K562 (cell line): ENCODE measurements around the gene HYCC2. TPM values are rescaled to one million over a fixed set of nuclear protein-coding genes. Genes with fewer than 3 reads are reported as not detected.

Experiments
- ATAC-seq: fragments of 200-7000 bp; cut with Tn5 transposase; 3 replicates; pipeline ENCODE4 v1.9.1; 2020; ENCODE audit warnings: moderate library complexity
- BruUV-seq: library from RNA; stranded (reverse); fragments of 400-500 nt; replicated peaks from 2 replicates; lab custom pipeline; 2021; lab: Mats Ljungman, UMichigan
- CTCF ChIA-PET: fragments of 300-600 bp; formaldehyde crosslinking; extraction: SDS; loops from one replicate; lab custom pipeline; 2021; ENCODE audit warnings: low intra/inter-chr PET ratio; lab: Yijun Ruan, JAX
- POLR2A ChIA-PET: fragments of 300-600, 350-650 bp; sonication (Branson Sonifier 250); formaldehyde crosslinking; extraction: SDS; loops from one replicate; lab custom pipeline; 2021; ENCODE audit warnings: antibody characterized with exemption, inconsistent platforms; lab: Yijun Ruan, JAX
- DNase-seq, 4 experiments: peaks; one replicate each; pipeline versions ENCODE4 v3.0.0 to v3.0.0-alpha.2; 2011 to 2018; ENCODE audit warnings: low spot score in 3 of 4, mixed read lengths in 3 of 4; ENCODE audit errors: extremely low read depth in 1 of 4
- FAIRE-seq: peaks from 2 replicates; lab custom pipeline; 2011; peaks lifted over from hg19 to GRCh38; lab: Jason Lieb, UNC
- H2AFZ ChIP-seq: 2 replicates; pipeline ENCODE4 v1.6.0; 2011; ENCODE audit warnings: low read depth, low read length, control low read depth, inconsistent platforms
- H3K27ac ChIP-seq: fragments of 200-600 bp; 3 replicates; pipeline ENCODE4 v1.8.0; 2011; ENCODE audit warnings: low read depth, mild to moderate bottlenecking, control low read depth, inconsistent platforms, low read length, moderate library complexity, mixed read lengths; ENCODE audit errors: extremely low read depth
- H3K27me3 ChIP-seq, 2 experiments: fragments of 300-600 bp in 1 of 2; 2 replicates in 1 of 2; 3 replicates in 1 of 2; pipeline versions ENCODE4 v1.6.0 to v1.8.0; 2011; ENCODE audit warnings: inconsistent platforms in 2 of 2, low read length in 2 of 2, mild to moderate bottlenecking in 1 of 2, mixed read lengths in 1 of 2, moderate library complexity in 1 of 2; ENCODE audit not compliant: control insufficient read depth in 2 of 2, insufficient read depth in 2 of 2
- H3K36me3 ChIP-seq: fragments of 300-600 bp; 3 replicates; pipeline ENCODE4 v1.8.0; 2011; ENCODE audit warnings: mild to moderate bottlenecking, low read length, inconsistent platforms; ENCODE audit not compliant: control insufficient read depth, insufficient read depth
- H3K4me1 ChIP-seq, 2 experiments: fragments of 200-600 bp in 1 of 2; replicated peaks in 1 of 2; 2 replicates in 1 of 2; 3 replicates in 1 of 2; pipeline versions ENCODE4 v1.5.1 to v1.8.0; 2011; ENCODE audit warnings: inconsistent platforms in 2 of 2, low read length in 2 of 2, mild to moderate bottlenecking in 1 of 2, mixed read lengths in 1 of 2, moderate library complexity in 1 of 2; ENCODE audit not compliant: control insufficient read depth in 2 of 2, insufficient read depth in 2 of 2
- H3K4me2 ChIP-seq: 2 replicates; pipeline ENCODE4 v1.6.1; 2011; ENCODE audit warnings: low read length, control low read depth, inconsistent platforms, mixed read lengths; ENCODE audit not compliant: insufficient read depth
- H3K4me3 ChIP-seq: fragments of 200-600 bp; sonication (generic), shearing (Covaris generic); 2 replicates; pipeline ENCODE4 v1.5.1; 2016; ENCODE audit warnings: control low read depth, inconsistent platforms
- H3K79me2 ChIP-seq: fragments of 200-600 bp; 3 replicates; pipeline ENCODE4 v1.8.0; 2011; ENCODE audit warnings: low read length, inconsistent platforms; ENCODE audit not compliant: control insufficient read depth, insufficient read depth
- H3K9ac ChIP-seq, 2 experiments: 2 replicates each; pipeline versions ENCODE4 v1.6.0 to v1.6.1; 2011; ENCODE audit warnings: low read depth in 2 of 2, low read length in 2 of 2, control low read depth in 1 of 2, inconsistent platforms in 1 of 2, mild to moderate bottlenecking in 1 of 2, mixed read lengths in 1 of 2; ENCODE audit not compliant: insufficient read depth in 1 of 2
- H3K9me1 ChIP-seq: one replicate; pipeline ENCODE4 v1.6.0; 2011; ENCODE audit warnings: inconsistent platforms, mild to moderate bottlenecking, low read length, moderate library complexity; ENCODE audit not compliant: control insufficient read depth, insufficient read depth
- H3K9me3 ChIP-seq: replicated peaks from 2 replicates; pipeline ENCODE4 v1.5.1; 2011; ENCODE audit warnings: low read depth, low read length, inconsistent platforms; ENCODE audit not compliant: control insufficient read depth, insufficient read depth
- H4K20me1 ChIP-seq: replicated peaks from 2 replicates; pipeline ENCODE4 v1.6.1; 2011; ENCODE audit warnings: low read length, inconsistent platforms, mixed read lengths; ENCODE audit not compliant: control insufficient read depth, insufficient read depth
- CCAR2 ChIP-seq: fragments of 200-400 bp; formaldehyde crosslinking; IDR thresholded peaks from 2 replicates; pipeline ENCODE4 v1.6.1; 2017; ENCODE audit warnings: mild to moderate bottlenecking, low read depth, low read length
- DMBX1 ChIP-seq: fragments of 250-450 bp; sonication (Bioruptor Pico); IDR thresholded peaks from 2 replicates; pipeline ENCODE4 v1.8.0; 2022; ENCODE audit warnings: inconsistent platforms, mild to moderate bottlenecking, moderate library complexity, borderline replicate concordance
- ELF2 ChIP-seq: fragments of 250-450 bp; sonication (Bioruptor Pico); IDR thresholded peaks from 2 replicates; pipeline ENCODE4 v1.5.0; 2021; ENCODE audit warnings: mild to moderate bottlenecking
- HMGN3 ChIP-seq: IDR thresholded peaks from 2 replicates; pipeline ENCODE4 v1.6.1; 2011; ENCODE audit warnings: borderline replicate concordance, low read depth, mild to moderate bottlenecking, mixed read lengths, low read length; ENCODE audit not compliant: insufficient read length; ENCODE audit errors: extremely low read depth
- HNRNPL ChIP-seq: fragments of 200-400 bp; formaldehyde crosslinking; IDR thresholded peaks from 2 replicates; pipeline ENCODE4 v1.6.1; 2017; ENCODE audit warnings: low read depth, mild to moderate bottlenecking, low read length
- MEF2A ChIP-seq: IDR thresholded peaks from 2 replicates; pipeline ENCODE4 v1.6.1; 2011; ENCODE audit warnings: low read depth, mild to moderate bottlenecking, low read length, moderate library complexity; ENCODE audit not compliant: control insufficient read depth
- MTA3 ChIP-seq: fragments of 450-650 bp; formaldehyde crosslinking; IDR thresholded peaks from 2 replicates; pipeline ENCODE4 v1.6.1; 2017; ENCODE audit warnings: mild to moderate bottlenecking, borderline replicate concordance
- RERE ChIP-seq: sonication (generic); formaldehyde crosslinking; IDR thresholded peaks from 2 replicates; pipeline ENCODE4 v1.8.0; 2023; ENCODE audit warnings: missing genetic modification reagents, mild to moderate bottlenecking, borderline replicate concordance
- SUPT5H ChIP-seq: fragments of 450-650 bp; IDR thresholded peaks from 2 replicates; pipeline ENCODE4 v1.6.1; 2016
- ZNF197 ChIP-seq: fragments of 200-800 bp; sonication (Bioruptor generic); IDR thresholded peaks from 2 replicates; pipeline ENCODE4 v1.6.1; 2016; ENCODE audit warnings: low read depth, missing genetic modification characterization, missing compliant biosample characterization
- ZNF316 ChIP-seq: fragments of 450-650 bp; IDR thresholded peaks from 2 replicates; pipeline ENCODE4 v1.6.1; 2016
- ZNF445 ChIP-seq: fragments of 250-450 bp; sonication (Bioruptor Pico); IDR thresholded peaks from 2 replicates; pipeline ENCODE4 v1.4.0; 2020; ENCODE audit warnings: low read depth, mild to moderate bottlenecking, moderate library complexity
- WGBS: fragments of 100-300 bp; shearing (Covaris generic); methylation state at CpG from one replicate; pipeline ENCODE4 v1.1.6; 2016; ENCODE audit warnings: low coverage, mixed read lengths; ENCODE audit not compliant: insufficient coverage; ENCODE audit errors: missing lambda C conversion rate; 5-methylcytosine and 5-hydroxymethylcytosine counted together
- in situ Hi-C: fragments of 300-500 bp; cut with MboI; formaldehyde crosslinking; loops from 4 replicates; pipeline ENCODE4 v1.15.0; 2018; ENCODE audit warnings: inconsistent platforms, mixed read lengths
- intact Hi-C: fragments of 100-400 bp; cut with micrococcal nuclease; formaldehyde crosslinking; loops from 2 replicates; pipeline ENCODE4 v1.14.2; 2022
- polyA plus RNA-seq, 8 experiments: library from polyadenylated mRNA; depleted of rRNA in 4 of 8; stranded (reverse) in 5 of 8; unstranded in 3 of 8; fragments of >200 nt; fragmentation: Nextera tagmentation in 2 of 8; fragmentation: Illumina TruSeq in 1 of 8; extraction: Ambion mirVana in 2 of 8; extraction: Trizol in 1 of 8; gene quantifications; 2 replicates each; pipeline versions ENCODE4 v1.2.1 to v1.2.3, GENCODE V29; 2011 to 2014; ENCODE audit warnings: inconsistent platforms in 1 of 8, missing spikeins in 1 of 8
- total RNA-seq, 7 experiments: library from RNA; depleted of rRNA in 6 of 7; stranded (reverse); fragments of >200 nt in 6 of 7; fragmentation: Illumina TruSeq in 2 of 7; extraction: Trizol in 2 of 7; gene quantifications; 2 replicates each; pipeline versions ENCODE4 v1.2.1 to v1.2.3, GENCODE V29; 2011 to 2021; ENCODE audit warnings: low replicate concordance in 1 of 7
- TF ChIP-seq, protein P1 (sequence below): fragments of 250-450 bp; sonication (Bioruptor Pico); IDR thresholded peaks from 2 replicates; pipeline ENCODE4 v1.8.0; 2021; ENCODE audit warnings: borderline replicate concordance, mild to moderate bottlenecking, moderate library complexity; ENCODE audit not compliant: poor library complexity, severe bottlenecking

The HYCC2 gene
- total and polyA plus RNA-seq, 9 of the 15 experiments (the other 6 are each of a cell fraction or from before 2014, with no cell fraction given): 5.4 to 20.0 (median 9.8) TPM

- TF ChIP-seq ELF2: no peak
- no peak for TF ChIP-seq MEF2A
- no peak for TF ChIP-seq SUPT5H
- TF ChIP-seq ZNF197 (CRISPR knock-in tag): no peak
- TF ChIP-seq CCAR2: no peak
- TF ChIP-seq DMBX1 (CRISPR knock-in tag): no peak
Observed at GRCh38 chr2:201084863-201085262, 13.4 kb upstream of the HYCC2 start (continued).

GRCh38 chr2:201074996-201075395 is 3.5 kb upstream of the HYCC2 start:
- ChIA-PET POLR2A (interaction anchor here (0.6 kb wide), 1 partner anchor 512 kb away, joined by 3 read pairs; no protein-coding TSS in a partner anchor), CTCF (no interaction called here)
- Histone ChIP-seq H3K36me3 (peaks cover 16% of the 10 kb centered on the region; the same call in 1 of the 3 replicates), H3K27ac (no peak overlapping the region), H3K4me2 (no peak overlapping the region), H3K9me1 (no peaks in the 10 kb centered on the region), H4K20me1 (no peaks in the 10 kb centered on the region), H3K9ac (no peak overlapping the region), H3K9me3 (no peaks in the 10 kb centered on the region), H3K4me1 (peaks cover 0 to 4% of the 10 kb centered on the region in 2 experiments; a peak in 2 of 5 replicates), H3K4me3 (no peak overlapping the region), H3K27me3 (no peaks in the 10 kb centered on the region), H2AFZ (no peak overlapping the region), H3K79me2 (peaks cover 59% of the 10 kb centered on the region)
- DNase-seq (no peak), FAIRE-seq (no peak), ATAC-seq (no peak)
- intact Hi-C loops (loop anchor here (5.0 kb wide), 1 partner anchor 157 kb away; no protein-coding TSS in a partner anchor), in situ Hi-C loops (loop anchor here (10.0 kb wide), 1 partner anchor 170 kb away; no protein-coding TSS in a partner anchor)
- WGBS: 73% methylated on average over 7 of the region's 7 CpGs
- BruUV-seq: no TSS peak
- TF ChIP-seq ZNF316 (no peak), HNRNPL (no peak), RERE (CRISPR knock-in tag) (no peak), MTA3 (no peak), HMGN3 (no peak), ZNF445 (CRISPR knock-in tag) (no peak)
- TF ChIP-seq, protein P1, sequence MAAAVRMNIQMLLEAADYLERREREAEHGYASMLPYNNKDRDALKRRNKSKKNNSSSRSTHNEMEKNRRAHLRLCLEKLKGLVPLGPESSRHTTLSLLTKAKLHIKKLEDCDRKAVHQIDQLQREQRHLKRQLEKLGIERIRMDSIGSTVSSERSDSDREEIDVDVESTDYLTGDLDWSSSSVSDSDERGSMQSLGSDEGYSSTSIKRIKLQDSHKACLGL (CRISPR knock-in tag): no peak
